Mesothelial cell of epicardium (in vitro differentiated cells): ENCODE results near the gene MYH9. TPM values are rescaled to one million over a fixed set of nuclear protein-coding genes. Genes with fewer than 3 reads are reported as not detected.
"Not testable (repeated sequence)": the region's sequence is repeated elsewhere in the genome, so short reads cannot be mapped to it uniquely, and the experiment has no call there.

ENCODE experiments used
- DNase-seq, 2 experiments: peaks; one replicate each; pipeline ENCODE4 v3.0.0; 2021; ENCODE audit warnings: low spot score in 2 of 2; ENCODE audit not compliant: unreplicated experiment in 2 of 2
- H3K27ac Mint-ChIP-seq: 2 replicates; pipeline ENCODE4 v1.8.0; 2021; ENCODE audit warnings: mixed read lengths
- H3K27me3 Mint-ChIP-seq: 2 replicates; pipeline ENCODE4 v1.8.0; 2021; ENCODE audit warnings: low read depth, mixed read lengths
- H3K36me3 Mint-ChIP-seq: 2 replicates; pipeline ENCODE4 v1.8.0; 2021; ENCODE audit warnings: mixed read lengths
- H3K4me1 Mint-ChIP-seq: 2 replicates; pipeline ENCODE4 v1.8.0; 2021; ENCODE audit warnings: mixed read lengths
- H3K4me3 Mint-ChIP-seq: 2 replicates; pipeline ENCODE4 v1.8.0; 2021; ENCODE audit warnings: mild to moderate bottlenecking, moderate library complexity, mixed read lengths
- H3K9me3 Mint-ChIP-seq: 2 replicates; pipeline ENCODE4 v1.8.0; 2021; ENCODE audit warnings: mixed read lengths
- total RNA-seq: library from RNA; stranded (reverse); gene quantifications from 3 replicates; pipeline ENCODE4 v1.2.1, GENCODE V29; 2021
- TF ChIP-seq, protein P1 (sequence below): fragments of 200-600 bp; sonication (generic); IDR thresholded peaks from one replicate; pipeline ENCODE4 v1.5.0; 2021; ENCODE audit warnings: antibody characterized with exemption; ENCODE audit not compliant: unreplicated experiment

Gene MYH9
- total RNA-seq, 1 donor from 2014 or later: 341 TPM

DNA sequence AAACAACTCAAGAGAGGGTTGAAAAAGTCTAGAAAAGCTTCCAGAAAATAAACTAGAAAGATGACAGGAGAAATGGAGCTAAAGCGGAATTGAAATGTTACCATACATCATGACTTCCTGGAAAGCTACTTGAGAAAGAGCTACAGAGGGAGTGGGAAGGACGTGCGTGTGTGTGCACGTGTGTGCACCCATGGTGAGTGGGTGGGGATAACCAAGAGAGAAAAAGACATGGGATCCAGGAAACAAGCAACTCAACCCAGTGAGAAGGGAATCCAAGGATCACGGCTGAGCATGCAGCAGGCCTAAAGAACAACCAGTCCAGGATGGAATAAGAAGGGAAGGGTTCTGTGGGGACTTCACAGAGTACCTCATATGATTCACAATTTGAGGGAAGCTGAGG, 113.2 kb downstream of the MYH9 start:
- H3K36me3 Mint-ChIP-seq: peaks cover 4% of the 10 kb centered on the region
- peaks cover 4% of the 10 kb centered on the region for H3K4me1 Mint-ChIP-seq
- no peak overlapping the region for H3K4me3 Mint-ChIP-seq
- TF ChIP-seq, protein P1, sequence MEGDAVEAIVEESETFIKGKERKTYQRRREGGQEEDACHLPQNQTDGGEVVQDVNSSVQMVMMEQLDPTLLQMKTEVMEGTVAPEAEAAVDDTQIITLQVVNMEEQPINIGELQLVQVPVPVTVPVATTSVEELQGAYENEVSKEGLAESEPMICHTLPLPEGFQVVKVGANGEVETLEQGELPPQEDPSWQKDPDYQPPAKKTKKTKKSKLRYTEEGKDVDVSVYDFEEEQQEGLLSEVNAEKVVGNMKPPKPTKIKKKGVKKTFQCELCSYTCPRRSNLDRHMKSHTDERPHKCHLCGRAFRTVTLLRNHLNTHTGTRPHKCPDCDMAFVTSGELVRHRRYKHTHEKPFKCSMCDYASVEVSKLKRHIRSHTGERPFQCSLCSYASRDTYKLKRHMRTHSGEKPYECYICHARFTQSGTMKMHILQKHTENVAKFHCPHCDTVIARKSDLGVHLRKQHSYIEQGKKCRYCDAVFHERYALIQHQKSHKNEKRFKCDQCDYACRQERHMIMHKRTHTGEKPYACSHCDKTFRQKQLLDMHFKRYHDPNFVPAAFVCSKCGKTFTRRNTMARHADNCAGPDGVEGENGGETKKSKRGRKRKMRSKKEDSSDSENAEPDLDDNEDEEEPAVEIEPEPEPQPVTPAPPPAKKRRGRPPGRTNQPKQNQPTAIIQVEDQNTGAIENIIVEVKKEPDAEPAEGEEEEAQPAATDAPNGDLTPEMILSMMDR: no peak
- no peak for DNase-seq
- peaks cover 9% of the 10 kb centered on the region for H3K9me3 Mint-ChIP-seq
- no peak overlapping the region for H3K27ac Mint-ChIP-seq
- H3K27me3 Mint-ChIP-seq: no peaks in the 10 kb centered on the region

DNA sequence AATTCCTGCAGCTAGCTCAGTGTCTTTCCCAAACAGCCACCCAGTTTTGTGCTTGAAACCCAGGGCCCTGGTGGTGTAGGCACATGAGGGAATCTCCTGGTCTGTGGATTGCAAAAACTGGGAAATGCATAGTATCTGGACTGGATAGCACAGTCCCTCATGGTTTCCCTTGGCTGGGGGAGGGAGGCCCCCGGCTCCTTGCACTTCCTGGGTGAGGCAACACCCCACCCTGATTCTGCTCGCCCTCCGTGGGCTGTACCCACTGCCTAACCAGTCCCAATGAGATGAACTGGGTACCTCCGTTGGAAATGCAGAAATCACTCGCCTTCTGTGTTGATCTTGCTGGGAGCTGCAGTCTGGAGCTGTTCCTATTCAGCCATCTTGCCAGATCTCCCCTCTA, 115.8 kb downstream of the MYH9 start:
- H3K9me3 Mint-ChIP-seq: peaks cover 16% of the 10 kb centered on the region
- H3K4me1 Mint-ChIP-seq, H3K27me3 Mint-ChIP-seq, H3K27ac Mint-ChIP-seq, H3K36me3 Mint-ChIP-seq, DNase-seq, H3K4me3 Mint-ChIP-seq: not testable (repeated sequence)

DNA sequence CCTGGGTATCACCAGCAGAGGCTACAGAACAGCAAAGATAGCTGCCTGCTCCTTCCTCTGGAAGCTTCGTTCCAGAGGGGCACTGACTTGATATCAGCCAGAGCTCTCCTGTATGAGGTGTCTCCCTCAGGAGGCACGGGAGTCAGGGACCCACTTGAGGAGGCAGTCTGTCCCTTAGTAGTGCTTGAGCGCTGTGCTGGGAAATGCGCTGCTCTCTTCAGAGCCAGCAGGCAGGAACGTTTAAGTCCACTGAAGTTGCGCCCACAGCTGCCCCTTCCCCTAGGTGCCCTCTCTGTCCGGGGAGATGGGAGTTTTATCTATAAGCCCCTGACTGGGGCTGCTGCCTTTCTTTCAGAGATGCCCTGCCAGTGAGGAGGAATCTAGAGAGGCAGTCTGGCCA, 116.5 kb downstream of the MYH9 start:
- not testable (repeated sequence) for DNase-seq, H3K36me3 Mint-ChIP-seq, H3K27me3 Mint-ChIP-seq, H3K27ac Mint-ChIP-seq, H3K4me3 Mint-ChIP-seq, H3K4me1 Mint-ChIP-seq
- peaks cover 16% of the 10 kb centered on the region for H3K9me3 Mint-ChIP-seq

DNA sequence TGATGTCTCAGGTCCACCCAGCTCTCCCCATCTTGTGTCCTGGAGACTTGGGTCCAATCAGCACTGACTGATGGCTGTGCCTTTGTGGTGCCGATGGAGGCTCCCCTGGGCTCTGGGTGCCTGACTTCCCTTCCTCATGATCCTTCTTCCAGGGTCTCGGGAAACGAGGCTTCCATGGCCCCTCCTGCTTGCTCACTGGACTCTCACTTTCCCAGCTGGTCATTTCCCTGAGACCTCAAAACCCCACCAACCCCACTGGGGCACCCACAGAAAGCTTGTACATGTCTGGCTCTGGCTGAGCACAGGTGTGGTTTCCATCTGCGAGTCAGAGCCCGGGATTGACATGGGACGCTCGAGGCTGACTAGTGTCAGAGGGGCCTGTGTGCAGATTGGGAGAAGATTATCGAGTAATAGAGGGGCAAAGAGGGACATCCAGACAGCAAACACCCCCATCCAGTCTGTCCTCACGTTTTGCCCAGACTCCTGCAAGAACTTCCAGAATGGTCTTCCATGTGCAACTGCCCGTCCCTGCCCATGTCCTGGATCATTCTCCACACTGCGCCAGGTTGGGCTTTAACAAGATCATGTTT, 119.8 kb downstream of the MYH9 start:
- Mint-ChIP-seq H3K27me3 (no peaks in the 10 kb centered on the region), H3K36me3 (no peaks in the 10 kb centered on the region), H3K4me1 (peaks cover 11% of the 10 kb centered on the region), H3K9me3 (peaks cover 13% of the 10 kb centered on the region), H3K4me3 (no peak overlapping the region), H3K27ac (no peak overlapping the region)
- no peak for DNase-seq
- TF ChIP-seq, protein P1: no peak

DNA sequence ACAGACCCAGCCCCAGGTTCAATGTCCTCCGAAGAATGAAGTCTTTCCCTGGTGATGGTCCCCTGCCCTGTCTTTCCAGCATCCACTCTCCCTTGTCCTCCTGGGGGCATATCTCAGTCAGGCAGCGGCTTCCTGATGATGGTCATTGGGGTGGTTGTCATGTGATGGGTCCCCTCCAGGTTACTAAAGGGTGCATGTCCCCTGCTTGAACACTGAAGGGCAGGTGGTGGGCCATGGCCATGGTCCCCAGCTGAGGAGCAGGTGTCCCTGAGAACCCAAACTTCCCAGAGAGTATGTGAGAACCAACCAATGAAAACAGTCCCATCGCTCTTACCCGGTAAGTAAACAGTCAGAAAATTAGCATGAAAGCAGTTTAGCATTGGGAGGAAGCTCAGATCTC, 120.7 kb downstream of the MYH9 start:
- DNase-seq: no peak
- H3K9me3 Mint-ChIP-seq: peaks cover 13% of the 10 kb centered on the region
- no peak overlapping the region for H3K4me3 Mint-ChIP-seq
- H3K4me1 Mint-ChIP-seq: peaks cover 11% of the 10 kb centered on the region
- H3K36me3 Mint-ChIP-seq: no peaks in the 10 kb centered on the region
- TF ChIP-seq, protein P1: no peak
- no peak overlapping the region for H3K27ac Mint-ChIP-seq
- no peaks in the 10 kb centered on the region for H3K27me3 Mint-ChIP-seq

DNA sequence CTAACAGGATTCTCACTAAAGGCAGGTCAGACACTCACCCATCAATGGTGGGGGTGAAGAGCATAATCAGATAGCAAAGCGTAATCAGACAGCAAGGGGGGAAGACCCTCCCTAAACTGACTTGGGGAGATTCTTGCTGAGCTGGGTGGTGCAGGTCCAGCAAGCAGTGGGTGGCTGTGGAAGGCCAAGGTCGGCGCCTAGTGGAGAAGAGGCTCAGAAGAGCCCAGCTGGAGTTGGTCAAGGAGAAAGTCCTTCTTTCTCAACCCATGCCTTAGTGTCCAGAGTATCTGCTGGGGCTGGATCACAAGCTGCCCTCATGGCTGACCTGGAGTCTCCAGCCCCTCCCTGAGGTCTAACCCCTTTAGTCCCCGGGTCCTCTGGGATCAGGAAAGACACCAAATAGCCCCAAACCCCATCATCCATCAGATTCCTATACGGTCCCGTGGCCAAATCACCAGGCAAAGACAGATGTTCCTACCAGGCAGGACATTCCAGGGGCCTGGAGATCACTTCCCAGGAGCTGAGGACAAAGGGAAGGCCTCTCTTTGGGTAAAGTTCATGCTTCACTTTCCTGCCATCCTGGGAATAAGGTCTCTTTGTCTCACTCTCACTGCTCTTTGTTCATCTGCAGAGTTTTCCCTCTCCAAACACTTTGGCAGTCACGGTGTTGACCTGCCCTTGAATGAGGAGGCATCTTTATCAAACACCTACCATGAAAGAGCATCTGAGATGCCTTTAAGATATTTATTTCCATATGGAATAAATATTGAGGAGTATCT, 123.7 kb downstream of the MYH9 start:
- H3K27me3 Mint-ChIP-seq, DNase-seq, H3K27ac Mint-ChIP-seq, H3K9me3 Mint-ChIP-seq, H3K36me3 Mint-ChIP-seq, H3K4me3 Mint-ChIP-seq: not testable (repeated sequence)
- peaks cover 28% of the 10 kb centered on the region for H3K4me1 Mint-ChIP-seq

DNA sequence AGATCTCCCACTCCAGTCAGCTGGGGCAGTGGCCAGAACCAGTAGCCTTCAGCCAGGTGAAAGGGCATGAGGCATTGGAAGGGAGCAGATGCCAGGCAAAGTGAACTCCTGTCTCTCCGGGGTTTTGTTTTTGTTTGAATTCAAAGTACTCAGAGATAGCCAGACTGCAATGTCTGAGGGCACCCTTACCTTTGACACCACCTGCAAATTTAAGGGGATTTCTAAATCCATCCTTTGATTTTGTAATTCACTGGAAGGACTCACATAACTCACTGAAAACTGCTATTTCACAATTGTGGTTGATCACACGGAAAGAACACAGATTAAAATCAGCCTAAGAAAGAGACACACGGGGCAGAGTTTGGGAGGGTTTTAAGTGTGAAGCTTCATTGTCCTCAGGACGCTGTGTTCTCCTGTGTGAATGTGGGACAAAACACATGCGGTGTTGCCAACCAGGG, 124.5 kb downstream of the MYH9 start:
- H3K9me3 Mint-ChIP-seq, H3K4me3 Mint-ChIP-seq, H3K27ac Mint-ChIP-seq, H3K27me3 Mint-ChIP-seq, H3K36me3 Mint-ChIP-seq, DNase-seq: not testable (repeated sequence)
- peaks cover 37% of the 10 kb centered on the region for H3K4me1 Mint-ChIP-seq

DNA sequence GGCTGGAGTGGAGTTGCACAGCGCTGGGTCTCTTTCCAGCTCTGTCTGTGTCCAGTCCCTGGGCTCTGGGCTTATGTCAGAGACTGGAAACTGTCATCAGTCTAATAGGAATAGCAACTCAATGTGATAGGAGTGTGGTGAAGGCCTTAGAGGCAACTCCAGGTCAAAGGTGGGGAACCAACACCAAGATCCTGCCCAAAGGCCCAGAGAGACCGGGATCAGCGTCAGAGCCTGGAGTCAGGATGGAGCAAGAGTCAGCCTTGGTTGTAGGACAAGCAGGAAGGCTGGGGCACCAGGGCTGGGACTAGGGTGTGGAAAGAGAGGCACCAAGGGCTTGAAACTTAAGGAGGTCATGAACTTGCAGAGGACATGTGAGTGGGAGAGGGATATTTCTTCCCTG, 125.5 kb downstream of the MYH9 start:
- not testable (repeated sequence) for DNase-seq, H3K27ac Mint-ChIP-seq

DNA sequence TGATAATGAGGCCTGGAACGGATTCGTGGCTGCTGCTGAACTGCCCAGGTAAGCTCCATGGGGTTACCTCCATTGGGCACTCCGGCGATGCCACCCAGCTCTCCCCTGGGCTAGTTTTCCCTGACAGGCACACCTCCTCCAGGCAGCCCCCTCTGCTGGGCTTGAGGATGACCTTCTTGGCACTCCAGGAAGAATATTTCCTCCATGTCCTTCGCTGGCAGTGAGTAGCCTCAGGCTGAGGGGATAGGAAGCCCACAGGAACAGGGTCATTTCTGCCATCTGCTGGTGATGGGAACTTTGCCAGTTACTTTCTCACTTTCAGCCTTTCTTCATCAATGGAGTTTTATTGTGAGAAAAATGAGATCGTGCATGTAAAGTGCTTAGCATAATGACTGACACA, 126.1 kb downstream of the MYH9 start:
- not testable (repeated sequence) for H3K9me3 Mint-ChIP-seq, DNase-seq
- peaks cover 39% of the 10 kb centered on the region for H3K4me1 Mint-ChIP-seq

More for the DNA sequence above, 125.5 kb downstream of the MYH9 start:
- not testable (repeated sequence) for H3K4me3 Mint-ChIP-seq, H3K36me3 Mint-ChIP-seq, H3K27me3 Mint-ChIP-seq, H3K9me3 Mint-ChIP-seq
- H3K4me1 Mint-ChIP-seq: peaks cover 39% of the 10 kb centered on the region

More for the DNA sequence above, 126.1 kb downstream of the MYH9 start:
- H3K27ac Mint-ChIP-seq, H3K4me3 Mint-ChIP-seq, H3K27me3 Mint-ChIP-seq, H3K36me3 Mint-ChIP-seq: not testable (repeated sequence)
